GM12891 (cell line): ENCODE results near the gene RPS6KA6.
A peak's percentile ranks its signal among the peaks of the same experiment; 100 is the strongest.

Source experiments
- DNase-seq: peaks from one replicate; pipeline ENCODE4 v3.0.0; 2011; ENCODE audit warnings: low spot score; ENCODE audit not compliant: insufficient read length
- FAIRE-seq: peaks from 2 replicates; lab custom pipeline; 2011; peaks lifted over from hg19 to GRCh38; lab: Jason Lieb, UNC
- PAX5 ChIP-seq: IDR thresholded peaks from 2 replicates; pipeline ENCODE4 v1.6.1; 2011; ENCODE audit warnings: low read length, moderate library complexity, mild to moderate bottlenecking; ENCODE audit not compliant: insufficient read depth, severe bottlenecking
- POLR2A ChIP-seq: IDR thresholded peaks from 2 replicates; pipeline ENCODE4 v1.6.1; 2011; ENCODE audit warnings: low read depth, low read length, control low read depth
- POLR2AphosphoS5 ChIP-seq: IDR thresholded peaks from 2 replicates; pipeline ENCODE4 v1.6.1; 2011; ENCODE audit warnings: low read depth, low read length, control low read depth
- POU2F2 ChIP-seq: IDR thresholded peaks from 2 replicates; pipeline ENCODE4 v1.6.1; 2011; ENCODE audit warnings: low read depth, mild to moderate bottlenecking, control low read depth, low read length, moderate library complexity
- SPI1 ChIP-seq: IDR thresholded peaks from 2 replicates; pipeline ENCODE4 v1.6.1; 2011; ENCODE audit warnings: low read depth, low read length, control low read depth
- TAF1 ChIP-seq: IDR thresholded peaks from 2 replicates; pipeline ENCODE4 v1.6.1; 2011; ENCODE audit warnings: low read depth, low read length, control low read depth

The RPS6KA6 gene

DNA sequence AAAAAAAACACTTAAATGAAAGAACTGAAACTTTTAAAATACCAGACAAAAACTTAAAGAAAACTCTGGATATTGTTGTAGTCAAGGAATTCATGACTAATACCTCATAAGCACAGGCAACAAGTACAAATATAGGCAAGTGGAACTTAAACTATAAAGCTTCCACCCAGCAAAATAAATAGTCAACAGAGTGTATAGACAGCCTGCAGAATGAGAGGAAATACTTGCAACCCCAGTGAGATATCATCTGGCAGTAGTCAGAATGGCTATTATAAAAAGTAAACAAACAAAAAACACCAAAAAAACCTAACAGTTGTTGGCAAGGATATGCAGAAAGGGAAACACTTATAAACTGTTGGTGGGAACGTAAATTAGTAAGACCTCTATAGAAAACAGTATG lies 9.6 kb upstream of the RPS6KA6 start:
- FAIRE-seq (no peak), DNase-seq (no peak)
- no peak for TF ChIP-seq POLR2AphosphoS5
- no peak for TF ChIP-seq TAF1
- TF ChIP-seq PAX5: no peak
- no peak for TF ChIP-seq POU2F2
- TF ChIP-seq POLR2A: no peak
- TF ChIP-seq SPI1: no peak

- FAIRE-seq (no peak), DNase-seq (no peak)
- no peak for TF ChIP-seq PAX5
- no peak for TF ChIP-seq POLR2A
- no peak for TF ChIP-seq TAF1
- no peak for TF ChIP-seq POU2F2
- TF ChIP-seq SPI1: no peak
- no peak for TF ChIP-seq POLR2AphosphoS5
These were observed 4.0 kb upstream of the RPS6KA6 start for GRCh38 chrX:84192006-84192405.

DNA sequence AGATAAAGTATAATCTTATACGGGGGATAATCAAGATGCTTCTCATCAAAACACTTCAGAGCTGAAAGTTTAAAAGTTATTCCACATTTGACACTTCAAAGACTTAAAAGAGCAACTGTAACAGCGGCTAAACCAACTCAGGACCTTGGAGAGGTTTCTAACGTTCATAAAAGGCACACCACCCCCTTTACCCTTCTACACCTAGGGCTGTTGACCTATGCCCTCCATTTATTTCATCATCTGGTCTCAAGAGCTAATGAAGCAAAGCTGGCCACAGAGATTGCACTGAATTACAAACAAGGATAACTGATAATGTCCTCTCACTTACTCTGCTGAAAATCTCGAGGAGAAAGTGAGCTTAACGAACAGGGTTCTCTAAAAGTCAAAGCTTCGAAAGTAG lies 1.1 kb upstream of the RPS6KA6 start:
- FAIRE-seq: no peak
- no peak for TF ChIP-seq SPI1
- no peak for TF ChIP-seq POLR2A
- no peak for TF ChIP-seq TAF1
- no peak for TF ChIP-seq POU2F2
- TF ChIP-seq PAX5: no peak
- no peak for TF ChIP-seq POLR2AphosphoS5
- DNase-seq: no peak

- FAIRE-seq (no peak), DNase-seq (peak; percentile 0)
- TF ChIP-seq PAX5: no peak
- TF ChIP-seq POU2F2: no peak
- TF ChIP-seq POLR2A: no peak
- TF ChIP-seq SPI1: no peak
- TF ChIP-seq TAF1: no peak
- TF ChIP-seq POLR2AphosphoS5: no peak
These were observed 378 bp upstream of the RPS6KA6 start for GRCh38 chrX:84188320-84188834.

- no peak for FAIRE-seq
- no peak for TF ChIP-seq TAF1
- no peak for TF ChIP-seq POU2F2
- no peak for TF ChIP-seq POLR2AphosphoS5
- TF ChIP-seq SPI1: no peak
- DNase-seq: no peak
These were observed 1.1 kb downstream of the RPS6KA6 start for GRCh38 chrX:84186603-84187532.

- TF ChIP-seq PAX5 (no peak), POLR2A (no peak), POLR2AphosphoS5 (no peak), SPI1 (no peak), TAF1 (no peak), POU2F2 (no peak)
- DNase-seq: no peak
- FAIRE-seq: no peak
These were observed 5.5 kb downstream of the RPS6KA6 start for GRCh38 chrX:84182516-84182915.

DNA sequence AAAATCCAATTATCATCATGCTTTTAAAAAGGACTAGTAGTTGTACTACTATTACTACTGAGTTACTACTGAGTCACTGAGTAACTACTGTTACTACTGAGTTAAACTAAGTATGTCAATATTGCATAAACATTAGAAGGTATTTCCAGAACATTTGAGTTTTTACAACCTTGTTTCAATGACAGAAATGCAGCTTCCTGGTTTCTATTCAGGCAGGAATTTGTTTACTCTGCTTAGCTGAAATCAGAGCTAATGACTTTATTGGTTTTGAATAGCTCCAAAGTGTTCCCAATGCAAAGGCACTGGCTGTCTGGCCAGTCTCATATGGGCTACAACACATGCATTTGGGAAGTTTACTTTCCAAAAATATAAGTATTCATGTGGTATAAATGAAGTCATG lies 12.0 kb downstream of the RPS6KA6 start:
- TF ChIP-seq POLR2AphosphoS5 (no peak), POU2F2 (no peak), TAF1 (no peak), SPI1 (no peak), PAX5 (no peak), POLR2A (no peak)
- DNase-seq (no peak), FAIRE-seq (no peak)

DNA sequence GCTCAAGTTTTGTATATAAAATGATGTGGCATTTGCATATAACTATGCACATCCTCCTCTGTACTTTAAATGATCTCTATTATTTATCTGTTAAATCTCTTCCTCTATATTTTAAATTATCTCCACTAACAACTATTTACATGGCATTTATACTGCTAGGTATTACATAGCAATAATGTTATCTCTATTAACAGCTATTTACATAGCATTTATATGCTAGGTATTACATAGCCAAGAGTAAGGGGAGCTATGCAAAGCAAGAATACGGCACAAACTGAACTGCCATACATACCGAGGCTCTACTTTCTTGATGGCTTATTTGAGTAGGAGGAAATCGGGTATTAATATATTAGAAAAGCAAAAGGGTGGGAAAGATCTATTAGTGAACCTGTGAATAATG lies 12.7 kb downstream of the RPS6KA6 start:
- TF ChIP-seq POLR2AphosphoS5 (no peak), TAF1 (no peak), SPI1 (no peak), PAX5 (no peak), POLR2A (no peak), POU2F2 (no peak)
- no peak for DNase-seq
- no peak for FAIRE-seq

DNA sequence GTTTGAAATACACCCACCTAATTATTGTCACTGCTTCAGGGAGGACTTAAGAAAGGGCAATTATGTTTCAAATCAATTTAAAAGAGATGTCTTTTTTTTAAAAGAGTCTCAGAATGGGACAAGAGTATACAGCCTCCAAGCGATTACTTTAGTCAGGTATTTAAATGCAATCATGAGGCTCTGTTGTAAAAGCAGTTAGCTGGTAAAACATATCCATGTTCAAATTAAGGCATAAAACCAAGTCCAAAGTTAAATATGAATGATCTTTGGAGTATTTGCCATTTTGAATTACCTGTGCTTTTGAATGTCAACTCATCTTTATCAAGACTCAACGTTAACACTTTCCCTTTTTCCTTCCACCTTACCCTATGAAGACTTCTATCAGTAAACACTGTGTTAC lies 13.7 kb downstream of the RPS6KA6 start:
- FAIRE-seq (no peak), DNase-seq (no peak)
- TF ChIP-seq TAF1: no peak
- no peak for TF ChIP-seq SPI1
- TF ChIP-seq POLR2A: no peak
- no peak for TF ChIP-seq PAX5
- no peak for TF ChIP-seq POLR2AphosphoS5
- TF ChIP-seq POU2F2: no peak

DNA sequence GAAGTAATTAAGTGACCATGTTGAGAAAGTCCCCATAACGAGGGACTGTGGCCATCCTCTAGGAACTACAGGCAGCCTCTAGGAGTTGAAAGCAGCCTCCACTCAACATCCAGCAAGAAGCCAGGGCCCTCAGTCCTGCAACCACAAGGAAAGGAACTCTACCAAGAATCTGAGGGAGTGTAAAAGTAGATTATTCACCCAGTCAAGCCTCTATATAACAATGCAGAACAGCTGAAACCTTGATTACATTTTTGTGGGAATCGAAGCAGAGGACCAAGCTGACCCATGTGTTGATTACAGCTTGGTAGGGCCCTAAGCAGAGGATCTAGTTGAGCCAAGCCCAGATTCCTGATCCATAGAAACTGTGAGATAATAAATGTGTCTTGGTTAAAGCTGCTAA lies 17.1 kb downstream of the RPS6KA6 start:
- TF ChIP-seq PAX5 (no peak), SPI1 (no peak), POLR2AphosphoS5 (no peak), POLR2A (no peak), TAF1 (no peak), POU2F2 (no peak)
- no peak for DNase-seq
- FAIRE-seq: no peak
